CD14-positive monocyte (primary cell): Measurements from ENCODE around the gene SERPINF2. TPM values are rescaled to one million over a fixed set of nuclear protein-coding genes. Genes with fewer than 3 reads are reported as not detected.
A peak's percentile ranks its signal among the peaks of the same experiment; 100 is the strongest.

ENCODE experiments used
- DNase-seq, 3 donors: peaks; one replicate each; pipeline ENCODE4 v3.0.0-alpha.2; 2011 to 2022
- H2AFZ ChIP-seq: 2 replicates; pipeline ENCODE4 v1.6.0; 2012; ENCODE audit warnings: mild to moderate bottlenecking, low read depth, low read length, inconsistent platforms; ENCODE audit not compliant: insufficient read depth, poor library complexity, severe bottlenecking
- H3K27ac ChIP-seq, 2 donors: 1 replicate in 1 of 2; 2 replicates in 1 of 2; pipeline ENCODE4 v1.5.1; 2012 to 2013; ENCODE audit warnings: low read length in 2 of 2, control low read depth in 1 of 2, inconsistent platforms in 1 of 2, low read depth in 1 of 2, mild to moderate bottlenecking in 1 of 2
- H3K27me3 ChIP-seq, 2 donors: one replicate each; pipeline versions ENCODE4 v1.6.0 to v1.6.1; 2011 to 2013; ENCODE audit warnings: low read length in 2 of 2; ENCODE audit not compliant: control insufficient read depth in 2 of 2, insufficient read depth in 2 of 2
- H3K36me3 ChIP-seq, 2 donors: replicated peaks in 1 of 2; 1 replicate in 1 of 2; 2 replicates in 1 of 2; pipeline versions ENCODE4 v1.5.1 to v1.6.1; 2012 to 2013; ENCODE audit warnings: low read length in 2 of 2, control low read depth in 1 of 2, inconsistent platforms in 1 of 2, mild to moderate bottlenecking in 1 of 2; ENCODE audit not compliant: insufficient read depth in 2 of 2, control insufficient read depth in 1 of 2
- H3K4me1 ChIP-seq, 2 donors: 1 replicate in 1 of 2; 2 replicates in 1 of 2; pipeline versions ENCODE4 v1.5.1 to v1.6.1; 2012 to 2013; ENCODE audit warnings: low read length in 2 of 2, control low read depth in 1 of 2, inconsistent platforms in 1 of 2, mild to moderate bottlenecking in 1 of 2, moderate library complexity in 1 of 2; ENCODE audit not compliant: insufficient read depth in 2 of 2, control insufficient read depth in 1 of 2
- H3K4me2 ChIP-seq: replicated peaks from 2 replicates; pipeline ENCODE3; 2012; ENCODE audit warnings: low read length, moderate library complexity, mild to moderate bottlenecking; ENCODE audit not compliant: poor library complexity, severe bottlenecking; ENCODE audit errors: extremely low read depth
- H3K4me3 ChIP-seq, 3 experiments: fragments of 200-600 bp in 1 of 3; sonication (generic) in 1 of 3; replicated peaks in 1 of 3; 1 replicate in 2 of 3; 2 replicates in 1 of 3; pipeline ENCODE4 v1.5.1; 2011 to 2013; ENCODE audit warnings: low read length in 3 of 3, mild to moderate bottlenecking in 3 of 3, control low read depth in 2 of 3, low read depth in 2 of 3, inconsistent platforms in 1 of 3, moderate library complexity in 1 of 3
- H3K79me2 ChIP-seq: 2 replicates; pipeline ENCODE4 v1.6.0; 2012; ENCODE audit warnings: mild to moderate bottlenecking, control low read depth, inconsistent platforms, low read length, moderate library complexity; ENCODE audit not compliant: insufficient read depth
- H3K9ac ChIP-seq: 2 replicates; pipeline ENCODE4 v1.6.0; 2017; ENCODE audit warnings: low read length, mild to moderate bottlenecking; ENCODE audit not compliant: insufficient read depth, poor library complexity, severe bottlenecking
- H3K9me3 ChIP-seq, 2 donors: replicated peaks in 1 of 2; 1 replicate in 1 of 2; 2 replicates in 1 of 2; pipeline versions ENCODE4 v1.5.1 to v1.6.1; 2012 to 2013; ENCODE audit warnings: low read length in 2 of 2, control low read depth in 1 of 2; ENCODE audit not compliant: control insufficient read depth in 1 of 2, insufficient read depth in 1 of 2
- H4K20me1 ChIP-seq: 2 replicates; pipeline ENCODE4 v1.6.0; 2012; ENCODE audit warnings: mild to moderate bottlenecking, low read length, control low read depth, moderate library complexity; ENCODE audit not compliant: insufficient read depth
- H3K27ac Mint-ChIP-seq, 7 donors: one replicate each; pipeline ENCODE4 v1.8.0; 2020; ENCODE audit warnings: mild to moderate bottlenecking in 7 of 7, mixed read lengths in 7 of 7, moderate library complexity in 6 of 7, inconsistent platforms in 2 of 7
- H3K27me3 Mint-ChIP-seq, 3 donors: one replicate each; pipeline ENCODE4 v1.8.0; 2021 to 2022; ENCODE audit warnings: low read depth in 3 of 3, mild to moderate bottlenecking in 3 of 3, mixed read lengths in 3 of 3, moderate library complexity in 3 of 3, inconsistent platforms in 1 of 3
- H3K36me3 Mint-ChIP-seq, 2 donors: one replicate each; pipeline ENCODE4 v1.8.0; 2020; ENCODE audit warnings: mixed read lengths in 2 of 2, inconsistent platforms in 1 of 2, mild to moderate bottlenecking in 1 of 2
- H3K4me1 Mint-ChIP-seq: one replicate; pipeline ENCODE4 v1.8.0; 2020; ENCODE audit warnings: mild to moderate bottlenecking, mixed read lengths
- H3K4me3 Mint-ChIP-seq, 2 donors: one replicate each; pipeline ENCODE4 v1.8.0; 2020; ENCODE audit warnings: mild to moderate bottlenecking in 2 of 2, mixed read lengths in 2 of 2, moderate library complexity in 1 of 2
- H3K9me3 Mint-ChIP-seq, 7 donors: one replicate each; pipeline ENCODE4 v1.8.0; 2020 to 2022; ENCODE audit warnings: mixed read lengths in 7 of 7, mild to moderate bottlenecking in 6 of 7, moderate library complexity in 6 of 7, inconsistent platforms in 2 of 7
- WGBS: methylation state at CpG from one replicate; pipeline ENCODE4 v1.1.5; 2013; ENCODE audit warnings: missing lambda C conversion rate; ENCODE audit not compliant: insufficient coverage; 5-methylcytosine and 5-hydroxymethylcytosine counted together
- intact Hi-C, 2 donors: fragments of 100-400 bp; cut with micrococcal nuclease; formaldehyde crosslinking; loops; one replicate each; pipeline versions ENCODE4 v1.15.0 to v1.15.1; 2023
- polyA plus RNA-seq, 3 donors: library from polyadenylated mRNA; depleted of rRNA in 1 of 3; unstranded in 2 of 3; stranded (reverse) in 1 of 3; fragments of 300-500 nt in 2 of 3; fragments of >200 nt in 1 of 3; fragmentation: Illumina TruSeq in 2 of 3; gene quantifications; 1 replicate in 2 of 3; 2 replicates in 1 of 3; pipeline ENCODE4 v1.2.3, GENCODE V29; 2012 to 2021
- TF ChIP-seq, protein P1 (sequence below): fragments of 200-600 bp; IDR thresholded peaks from one replicate; pipeline ENCODE4 v1.8.0; 2022; ENCODE audit warnings: antibody characterized with exemption, mild to moderate bottlenecking

SERPINF2 gene
- polyA plus RNA-seq, 3 donors: 0.75 to 1.5 (median 0.79) TPM

DNA sequence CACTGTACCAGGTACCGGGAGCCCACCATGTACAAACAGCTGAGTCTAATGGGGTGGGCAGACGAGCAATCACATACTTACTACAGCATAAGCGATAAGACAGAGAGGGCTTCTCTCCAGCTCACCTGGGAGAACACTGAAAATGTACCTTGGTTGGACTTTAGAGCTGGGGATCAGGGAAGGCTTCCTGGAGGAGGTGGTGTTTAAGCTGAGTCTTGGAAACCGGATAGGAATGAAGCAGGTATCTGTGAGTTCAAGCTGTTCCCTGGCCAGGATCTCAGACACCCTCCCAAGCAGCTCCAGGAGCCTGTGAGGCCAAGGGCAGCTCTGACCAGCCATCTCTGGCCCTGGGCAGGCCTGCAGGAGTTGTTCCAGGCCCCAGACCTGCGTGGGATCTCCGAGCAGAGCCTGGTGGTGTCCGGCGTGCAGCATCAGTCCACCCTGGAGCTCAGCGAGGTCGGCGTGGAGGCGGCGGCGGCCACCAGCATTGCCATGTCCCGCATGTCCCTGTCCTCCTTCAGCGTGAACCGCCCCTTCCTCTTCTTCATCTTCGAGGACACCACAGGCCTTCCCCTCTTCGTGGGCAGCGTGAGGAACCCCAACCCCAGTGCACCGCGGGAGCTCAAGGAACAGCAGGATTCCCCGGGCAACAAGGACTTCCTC is 11.2 kb downstream of the SERPINF2 start:
- Histone ChIP-seq H3K79me2 (no peaks in the 10 kb centered on the region), H2AFZ (no peak overlapping the region), H3K4me2 (no peak overlapping the region), H3K27me3 (no peaks in the 10 kb centered on the region), H3K9ac (no peak overlapping the region), H3K27ac (no peak overlapping the region), H3K36me3 (no peaks in the 10 kb centered on the region), H4K20me1 (no peaks in the 10 kb centered on the region), H3K9me3 (no peaks in the 10 kb centered on the region), H3K4me3 (no peak overlapping the region), H3K4me1 (peaks cover 34 to 36% of the 10 kb centered on the region in 2 donors)
- H3K4me1 Mint-ChIP-seq: peaks cover 34% of the 10 kb centered on the region
- H3K36me3 Mint-ChIP-seq: peaks cover 0 to 2% of the 10 kb centered on the region in 2 donors
- H3K9me3 Mint-ChIP-seq: peaks cover 0 to 1% (median 0%) of the 10 kb centered on the region in 7 donors
- peak in 1 of 3 donors; percentile 22 for DNase-seq
- 63% methylated on average over 18 of the region's 23 CpGs for WGBS
- TF ChIP-seq, protein P1, sequence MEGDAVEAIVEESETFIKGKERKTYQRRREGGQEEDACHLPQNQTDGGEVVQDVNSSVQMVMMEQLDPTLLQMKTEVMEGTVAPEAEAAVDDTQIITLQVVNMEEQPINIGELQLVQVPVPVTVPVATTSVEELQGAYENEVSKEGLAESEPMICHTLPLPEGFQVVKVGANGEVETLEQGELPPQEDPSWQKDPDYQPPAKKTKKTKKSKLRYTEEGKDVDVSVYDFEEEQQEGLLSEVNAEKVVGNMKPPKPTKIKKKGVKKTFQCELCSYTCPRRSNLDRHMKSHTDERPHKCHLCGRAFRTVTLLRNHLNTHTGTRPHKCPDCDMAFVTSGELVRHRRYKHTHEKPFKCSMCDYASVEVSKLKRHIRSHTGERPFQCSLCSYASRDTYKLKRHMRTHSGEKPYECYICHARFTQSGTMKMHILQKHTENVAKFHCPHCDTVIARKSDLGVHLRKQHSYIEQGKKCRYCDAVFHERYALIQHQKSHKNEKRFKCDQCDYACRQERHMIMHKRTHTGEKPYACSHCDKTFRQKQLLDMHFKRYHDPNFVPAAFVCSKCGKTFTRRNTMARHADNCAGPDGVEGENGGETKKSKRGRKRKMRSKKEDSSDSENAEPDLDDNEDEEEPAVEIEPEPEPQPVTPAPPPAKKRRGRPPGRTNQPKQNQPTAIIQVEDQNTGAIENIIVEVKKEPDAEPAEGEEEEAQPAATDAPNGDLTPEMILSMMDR: no peak
- intact Hi-C loops: no loop called here
- peaks cover 0 to 4% (median 0%) of the 10 kb centered on the region in 3 donors for H3K27me3 Mint-ChIP-seq
- no peak overlapping the region for H3K4me3 Mint-ChIP-seq
- H3K27ac Mint-ChIP-seq: peak overlapping the region in 2 of 7 donors; percentile 46 to 86

DNA sequence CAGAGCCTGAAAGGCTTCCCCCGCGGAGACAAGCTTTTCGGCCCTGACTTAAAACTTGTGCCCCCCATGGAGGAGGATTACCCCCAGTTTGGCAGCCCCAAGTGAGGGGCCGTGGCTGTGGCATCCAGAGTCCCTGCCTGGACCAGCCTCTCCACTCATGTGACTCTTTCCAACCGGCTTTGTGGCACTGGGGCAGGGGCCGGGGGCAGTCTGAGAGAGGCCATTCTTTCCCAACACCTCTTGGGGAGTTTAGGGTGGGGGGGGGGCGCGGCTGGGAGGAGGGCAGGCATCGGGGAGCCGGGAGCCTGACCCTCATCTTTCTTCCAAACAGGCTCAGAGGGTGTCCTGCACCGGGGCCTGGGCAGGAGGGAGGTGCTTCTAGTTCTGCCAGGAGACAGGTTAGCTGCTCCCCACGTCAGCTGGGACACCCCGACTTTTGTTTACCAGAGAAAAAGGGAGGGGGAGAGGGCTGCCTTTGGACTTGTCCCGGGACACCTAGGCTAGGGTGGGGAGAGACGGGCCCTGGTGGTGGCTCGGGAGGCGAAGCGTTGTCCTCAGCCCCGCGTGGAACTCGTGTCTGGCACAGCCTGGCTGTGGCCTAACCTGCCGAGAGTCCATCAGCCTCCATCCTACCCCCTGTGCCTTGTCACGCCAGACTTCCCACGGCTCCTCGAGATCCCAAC is 11.9 kb downstream of the SERPINF2 start:
- H3K27ac Mint-ChIP-seq: peak overlapping the region in 2 of 7 donors; percentile 46 to 86
- H2AFZ ChIP-seq: no peak overlapping the region
- H3K27me3 Mint-ChIP-seq: peaks cover 0 to 6% (median 0%) of the 10 kb centered on the region in 3 donors
- H3K4me2 ChIP-seq: no peak overlapping the region
- no peaks in the 10 kb centered on the region for H3K36me3 ChIP-seq
- no peaks in the 10 kb centered on the region for H3K27me3 ChIP-seq
- intact Hi-C loops: no loop called here
- TF ChIP-seq, protein P1: no peak
- H4K20me1 ChIP-seq: no peaks in the 10 kb centered on the region
- H3K9me3 ChIP-seq: no peaks in the 10 kb centered on the region
- H3K9me3 Mint-ChIP-seq: no peaks in the 10 kb centered on the region
- peaks cover 40 to 43% of the 10 kb centered on the region in 2 donors for H3K4me1 ChIP-seq
- H3K79me2 ChIP-seq: no peaks in the 10 kb centered on the region
- no peak overlapping the region for H3K27ac ChIP-seq
- peaks cover 0 to 2% of the 10 kb centered on the region in 2 donors for H3K36me3 Mint-ChIP-seq
- no peak overlapping the region for H3K9ac ChIP-seq
- 92% methylated on average over 10 of the region's 25 CpGs for WGBS
- H3K4me3 Mint-ChIP-seq: no peak overlapping the region
- H3K4me3 ChIP-seq: no peak overlapping the region
- DNase-seq: no peak
- H3K4me1 Mint-ChIP-seq: peaks cover 39% of the 10 kb centered on the region
